Measurements from ENCODE around the gene PHACTR1. TPM values are rescaled to one million over a fixed set of nuclear protein-coding genes. Genes with fewer than 3 reads are reported as not detected.

Gene PHACTR1
- polyA plus RNA-seq, 2 of the 4 experiments (the other 2 are of a cell fraction) = not detected

DNA sequence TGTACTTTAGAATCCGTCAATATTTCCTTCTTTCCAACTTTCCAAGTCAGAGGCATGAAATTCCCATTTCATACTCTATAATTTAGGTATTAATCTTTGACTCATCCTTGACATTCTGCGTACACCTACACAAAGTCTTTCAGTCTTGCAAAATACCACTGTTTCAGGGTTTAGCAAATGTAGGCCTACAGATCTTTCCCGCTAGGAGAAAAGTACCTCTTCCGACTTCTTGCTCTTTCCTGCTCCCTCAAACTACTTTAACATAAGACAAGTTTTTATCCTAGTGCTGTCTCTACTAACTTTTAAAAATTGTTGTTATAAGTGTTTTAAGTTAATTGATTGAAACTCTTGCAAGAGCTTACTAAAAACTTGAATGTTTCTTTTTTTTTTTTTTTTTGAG, 18.3 kb upstream of the PHACTR1 start:
- H3K4me1 ChIP-seq = no peaks in the 10 kb centered on the region
- no peaks in the 10 kb centered on the region for H3K9me3 ChIP-seq
- H3K4me3 ChIP-seq = no peak overlapping the region
- no peak overlapping the region for H3K27ac ChIP-seq
- CTCF ChIA-PET = no interaction called here
- POLR2A ChIA-PET = no interaction called here
- 56% methylated on average over 4 of the region's 4 CpGs for WGBS (ENCODE audit: missing lambda C conversion rate)
- ATAC-seq (no peak), DNase-seq (ENCODE audit: low read depth in 1 of 2, low spot score in 1 of 2) (no peak), FAIRE-seq (no peak)
- TF ChIP-seq CBX2 (IDR thresholded peaks at IDR 0.05; ENCODE audit: borderline replicate concordance, low read depth) (no peak), NR3C1 (IDR thresholded peaks at IDR 0.05) (no peak), ZC3H11A (IDR thresholded peaks at IDR 0.05) (no peak), MAZ (IDR thresholded peaks at IDR 0.05; ENCODE audit: borderline replicate concordance, low read depth, low read length) (no peak), JUN (IDR thresholded peaks at IDR 0.05) (no peak), RCOR1 (IDR thresholded peaks at IDR 0.05; ENCODE audit: low read depth, low read length) (no peak), ZNF302 (CRISPR knock-in tag; IDR thresholded peaks at IDR 0.05) (no peak), HOXA7 (CRISPR knock-in tag; IDR thresholded peaks at IDR 0.05) (no peak), RFX5 (IDR thresholded peaks at IDR 0.05) (no peak), RAD21 (conservative IDR thresholded peaks at IDR 0.05 in 1 of 2, IDR thresholded peaks at IDR 0.05 in 1 of 2) (no peak), TFCP2L1 (CRISPR knock-in tag; IDR thresholded peaks at IDR 0.05) (no peak), PHF8 (IDR thresholded peaks at IDR 0.05; ENCODE audit: borderline replicate concordance, low read depth) (no peak), ESRRA (IDR thresholded peaks at IDR 0.05; ENCODE audit: borderline replicate concordance, low read length) (no peak), RARB (CRISPR knock-in tag; IDR thresholded peaks at IDR 0.05) (no peak), GATA3 (IDR thresholded peaks at IDR 0.05; ENCODE audit: borderline replicate concordance) (no peak), HEYL (CRISPR knock-in tag; IDR thresholded peaks at IDR 0.05) (no peak)
- TF ChIP-seq, protein P1, sequence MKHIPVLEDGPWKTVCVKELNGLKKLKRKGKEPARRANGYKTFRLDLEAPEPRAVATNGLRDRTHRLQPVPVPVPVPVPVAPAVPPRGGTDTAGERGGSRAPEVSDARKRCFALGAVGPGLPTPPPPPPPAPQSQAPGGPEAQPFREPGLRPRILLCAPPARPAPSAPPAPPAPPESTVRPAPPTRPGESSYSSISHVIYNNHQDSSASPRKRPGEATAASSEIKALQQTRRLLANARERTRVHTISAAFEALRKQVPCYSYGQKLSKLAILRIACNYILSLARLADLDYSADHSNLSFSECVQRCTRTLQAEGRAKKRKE (CRISPR knock-in tag; IDR thresholded peaks at IDR 0.05; ENCODE audit: low read depth) = no peak
- TF ChIP-seq, protein P2, sequence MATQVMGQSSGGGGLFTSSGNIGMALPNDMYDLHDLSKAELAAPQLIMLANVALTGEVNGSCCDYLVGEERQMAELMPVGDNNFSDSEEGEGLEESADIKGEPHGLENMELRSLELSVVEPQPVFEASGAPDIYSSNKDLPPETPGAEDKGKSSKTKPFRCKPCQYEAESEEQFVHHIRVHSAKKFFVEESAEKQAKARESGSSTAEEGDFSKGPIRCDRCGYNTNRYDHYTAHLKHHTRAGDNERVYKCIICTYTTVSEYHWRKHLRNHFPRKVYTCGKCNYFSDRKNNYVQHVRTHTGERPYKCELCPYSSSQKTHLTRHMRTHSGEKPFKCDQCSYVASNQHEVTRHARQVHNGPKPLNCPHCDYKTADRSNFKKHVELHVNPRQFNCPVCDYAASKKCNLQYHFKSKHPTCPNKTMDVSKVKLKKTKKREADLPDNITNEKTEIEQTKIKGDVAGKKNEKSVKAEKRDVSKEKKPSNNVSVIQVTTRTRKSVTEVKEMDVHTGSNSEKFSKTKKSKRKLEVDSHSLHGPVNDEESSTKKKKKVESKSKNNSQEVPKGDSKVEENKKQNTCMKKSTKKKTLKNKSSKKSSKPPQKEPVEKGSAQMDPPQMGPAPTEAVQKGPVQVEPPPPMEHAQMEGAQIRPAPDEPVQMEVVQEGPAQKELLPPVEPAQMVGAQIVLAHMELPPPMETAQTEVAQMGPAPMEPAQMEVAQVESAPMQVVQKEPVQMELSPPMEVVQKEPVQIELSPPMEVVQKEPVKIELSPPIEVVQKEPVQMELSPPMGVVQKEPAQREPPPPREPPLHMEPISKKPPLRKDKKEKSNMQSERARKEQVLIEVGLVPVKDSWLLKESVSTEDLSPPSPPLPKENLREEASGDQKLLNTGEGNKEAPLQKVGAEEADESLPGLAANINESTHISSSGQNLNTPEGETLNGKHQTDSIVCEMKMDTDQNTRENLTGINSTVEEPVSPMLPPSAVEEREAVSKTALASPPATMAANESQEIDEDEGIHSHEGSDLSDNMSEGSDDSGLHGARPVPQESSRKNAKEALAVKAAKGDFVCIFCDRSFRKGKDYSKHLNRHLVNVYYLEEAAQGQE (IDR thresholded peaks at IDR 0.05) = no peak
- TF ChIP-seq, protein P3, sequence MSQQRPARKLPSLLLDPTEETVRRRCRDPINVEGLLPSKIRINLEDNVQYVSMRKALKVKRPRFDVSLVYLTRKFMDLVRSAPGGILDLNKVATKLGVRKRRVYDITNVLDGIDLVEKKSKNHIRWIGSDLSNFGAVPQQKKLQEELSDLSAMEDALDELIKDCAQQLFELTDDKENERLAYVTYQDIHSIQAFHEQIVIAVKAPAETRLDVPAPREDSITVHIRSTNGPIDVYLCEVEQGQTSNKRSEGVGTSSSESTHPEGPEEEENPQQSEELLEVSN (IDR thresholded peaks at IDR 0.05; ENCODE audit: borderline replicate concordance, low read depth) = no peak
- TF ChIP-seq, protein P4, sequence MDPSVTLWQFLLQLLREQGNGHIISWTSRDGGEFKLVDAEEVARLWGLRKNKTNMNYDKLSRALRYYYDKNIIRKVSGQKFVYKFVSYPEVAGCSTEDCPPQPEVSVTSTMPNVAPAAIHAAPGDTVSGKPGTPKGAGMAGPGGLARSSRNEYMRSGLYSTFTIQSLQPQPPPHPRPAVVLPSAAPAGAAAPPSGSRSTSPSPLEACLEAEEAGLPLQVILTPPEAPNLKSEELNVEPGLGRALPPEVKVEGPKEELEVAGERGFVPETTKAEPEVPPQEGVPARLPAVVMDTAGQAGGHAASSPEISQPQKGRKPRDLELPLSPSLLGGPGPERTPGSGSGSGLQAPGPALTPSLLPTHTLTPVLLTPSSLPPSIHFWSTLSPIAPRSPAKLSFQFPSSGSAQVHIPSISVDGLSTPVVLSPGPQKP (IDR thresholded peaks at IDR 0.05; ENCODE audit: low read depth, low read length) = no peak
- no peak overlapping the region for H3K4me2 ChIP-seq

GRCh38 chr6:12704946-12705345, 11.6 kb upstream of the PHACTR1 start:
- no peak for TF ChIP-seq MAFK (IDR thresholded peaks at IDR 0.05; ENCODE audit: partially characterized antibody)
- no peak for TF ChIP-seq NR3C1 (IDR thresholded peaks at IDR 0.05)
- no peak for TF ChIP-seq GATA3 (IDR thresholded peaks at IDR 0.05; ENCODE audit: borderline replicate concordance)
- TF ChIP-seq EHMT2 (IDR thresholded peaks at IDR 0.05; ENCODE audit: low read depth) = no peak
- TF ChIP-seq JUN (IDR thresholded peaks at IDR 0.05) = no peak
- TF ChIP-seq POLR2AphosphoS2 (conservative IDR thresholded peaks at IDR 0.05; ENCODE audit: low read length) = no peak
- no peak for TF ChIP-seq RAD21 (conservative IDR thresholded peaks at IDR 0.05 in 1 of 2, IDR thresholded peaks at IDR 0.05 in 1 of 2)
- TF ChIP-seq ZFP36 (IDR thresholded peaks at IDR 0.05; ENCODE audit: borderline replicate concordance, partially characterized antibody) = no peak
- TF ChIP-seq, protein P1 (CRISPR knock-in tag; IDR thresholded peaks at IDR 0.05; ENCODE audit: low read depth) = no peak
- H3K4me2 ChIP-seq = no peak overlapping the region
- ChIA-PET CTCF (no interaction called here), POLR2A (no interaction called here)
- H3K27ac ChIP-seq = no peak overlapping the region
- DNase-seq (ENCODE audit: low read depth in 1 of 2, low spot score in 1 of 2) = no peak
- no peak overlapping the region for H3K4me3 ChIP-seq
- no peaks in the 10 kb centered on the region for H3K9me3 ChIP-seq
- no peak for FAIRE-seq
- ATAC-seq = no peak
- WGBS (ENCODE audit: missing lambda C conversion rate) = 0% methylated on average over 1 of the region's 1 CpG
- no peaks in the 10 kb centered on the region for H3K4me1 ChIP-seq

Data from A549 (cell line).